Measurements from ENCODE around the gene ETNPPL.

ETNPPL gene

GRCh38 chr4:108694423-108694822 lies 68.4 kb downstream of the ETNPPL start:
- H3K4me3 ChIP-seq (ENCODE audit: low read length): no peak overlapping the region
- TF ChIP-seq CTCF (IDR thresholded peaks at IDR 0.05; ENCODE audit: insufficient read depth, low read depth, low read length, missing control alignments): no peak
- no peak for DNase-seq (ENCODE audit: low read depth)

GRCh38 chr4:108693819-108694218 lies 69.0 kb downstream of the ETNPPL start:
- TF ChIP-seq CTCF (IDR thresholded peaks at IDR 0.05; ENCODE audit: insufficient read depth, low read depth, low read length, missing control alignments): no peak
- no peak overlapping the region for H3K4me3 ChIP-seq (ENCODE audit: low read length)
- peak; percentile 39 for DNase-seq (ENCODE audit: low read depth)

- no peak overlapping the region for H3K4me3 ChIP-seq (ENCODE audit: low read length)
- peak; percentile 49 for DNase-seq (ENCODE audit: low read depth)
- TF ChIP-seq CTCF (IDR thresholded peaks at IDR 0.05; ENCODE audit: insufficient read depth, low read depth, low read length, missing control alignments): no peak
Measured at GRCh38 chr4:108693211-108693610, 69.6 kb downstream of the ETNPPL start.
